Dermis blood vessel endothelial cell (primary cell): ENCODE results near the gene ROR1. TPM values are rescaled to one million over a fixed set of nuclear protein-coding genes. Genes with fewer than 3 reads are reported as not detected.

Experiments
- DNase-seq: peaks from one replicate; pipeline ENCODE4 v3.0.0; 2010
- total RNA-seq: library from RNA; depleted of rRNA; stranded (reverse); fragments of >200 nt; gene quantifications from 2 replicates; pipeline ENCODE4 v1.2.3, GENCODE V29; 2014

Gene ROR1
- total RNA-seq, 1 donor from 2014 or later, result 0.17 TPM

DNA sequence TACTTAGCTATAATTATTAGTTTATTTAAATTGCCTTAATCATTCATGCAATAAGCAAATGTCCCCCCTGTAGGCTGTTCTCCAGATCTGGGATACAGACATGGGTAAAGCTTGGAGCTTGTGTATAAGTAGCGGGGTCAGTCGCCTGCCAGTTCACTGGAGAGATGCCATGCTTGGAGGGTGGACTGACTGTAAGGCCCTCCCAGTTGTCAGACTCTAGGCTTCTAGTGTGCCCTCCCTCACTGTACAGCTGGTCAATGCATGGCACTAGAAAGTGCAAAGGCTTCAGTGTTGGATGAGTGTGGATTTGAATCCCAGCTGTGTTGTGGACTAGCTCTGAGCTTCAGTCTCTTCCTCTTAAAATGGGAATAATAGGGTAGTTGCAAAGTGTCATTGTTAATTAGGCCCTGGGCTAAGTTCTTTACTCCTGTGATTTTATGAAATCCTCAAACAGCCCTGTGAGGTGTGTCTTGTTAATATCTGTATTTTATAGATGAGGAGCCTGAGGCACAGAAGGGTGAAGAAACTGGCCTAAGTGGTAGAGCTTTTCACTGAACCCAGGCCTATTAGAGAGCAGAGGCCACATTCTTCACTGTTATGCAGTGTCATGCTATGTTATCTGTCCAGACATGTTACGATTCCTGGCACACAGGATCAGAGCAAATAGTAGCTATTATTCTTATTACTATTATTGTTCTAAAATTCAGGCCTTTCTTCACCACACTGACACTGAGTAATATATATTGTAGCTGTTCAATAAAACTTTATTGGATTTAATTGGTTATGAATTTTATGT lies 85.9 kb downstream of the ROR1 start:
- no peak for DNase-seq

DNA sequence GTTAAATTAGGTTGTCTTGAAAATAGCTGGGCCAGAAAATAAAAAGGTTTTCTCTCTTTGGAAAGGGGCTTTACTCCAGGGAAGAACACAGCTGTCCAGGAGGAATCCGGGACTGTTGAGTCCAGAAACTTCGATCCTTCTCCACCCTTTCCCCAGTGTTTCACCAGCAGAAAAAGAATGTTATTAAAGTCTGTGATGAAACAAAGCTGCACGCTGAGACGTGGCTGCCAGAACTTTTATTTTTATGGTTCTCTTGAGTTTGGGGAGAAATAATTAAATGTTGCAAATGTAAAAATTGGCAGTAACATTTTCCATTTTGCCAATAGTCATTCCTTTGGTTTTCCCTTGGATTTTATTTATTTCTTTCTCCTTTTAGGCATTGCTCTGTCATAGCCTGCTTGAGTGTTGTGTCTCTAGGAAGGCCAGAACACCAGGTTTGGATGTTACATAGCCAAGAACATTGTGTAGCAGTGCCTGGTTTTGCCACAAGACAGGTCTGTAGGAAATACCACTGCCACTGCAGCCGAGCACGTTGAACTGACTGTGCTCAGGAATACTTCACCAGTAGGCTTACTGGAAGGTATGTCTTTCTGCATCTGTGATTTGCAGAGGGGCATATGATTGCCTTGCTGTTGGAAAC lies 87.4 kb downstream of the ROR1 start:
- DNase-seq, result no peak

DNA sequence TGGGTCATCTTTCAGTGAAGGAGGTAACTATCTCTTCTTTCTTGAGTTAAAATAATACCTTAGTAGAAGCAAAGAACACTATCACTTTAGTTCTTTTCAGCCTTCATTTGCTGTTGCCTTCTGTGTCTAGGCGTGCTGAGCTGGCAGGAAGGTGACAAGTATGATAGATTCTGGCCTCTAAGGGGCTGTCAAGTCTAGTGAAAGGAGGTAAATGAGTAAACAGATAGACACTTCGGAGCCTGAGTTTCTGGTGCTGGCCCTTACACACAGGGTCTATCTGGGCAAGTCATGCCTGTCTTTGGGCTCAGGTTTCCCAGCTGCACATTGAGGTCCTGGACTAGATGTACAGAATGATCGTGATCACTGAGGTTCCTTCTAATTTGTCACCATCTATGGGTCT lies 89.3 kb downstream of the ROR1 start:
- DNase-seq, result no peak

DNA sequence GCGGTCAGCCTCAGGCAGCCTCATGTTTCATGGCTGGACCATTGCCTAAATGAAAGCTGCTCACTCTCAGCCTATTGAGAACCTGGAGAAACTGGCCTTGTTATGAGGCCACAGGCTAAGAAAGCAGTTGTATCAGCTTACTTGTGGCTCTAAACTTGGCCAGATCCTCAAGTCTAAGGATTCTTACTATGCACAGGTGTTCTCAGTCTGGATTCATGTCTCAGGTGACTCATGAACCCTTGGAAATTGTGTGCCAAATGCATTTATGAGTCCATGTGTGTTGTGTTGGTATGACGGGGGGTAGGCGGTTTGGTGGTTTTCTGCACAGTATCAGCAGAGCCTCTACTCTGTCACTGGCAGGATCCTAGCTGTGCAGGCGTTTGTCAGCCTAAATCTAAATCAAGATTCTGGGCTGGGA lies 90.4 kb downstream of the ROR1 start:
- DNase-seq, result no peak

DNA sequence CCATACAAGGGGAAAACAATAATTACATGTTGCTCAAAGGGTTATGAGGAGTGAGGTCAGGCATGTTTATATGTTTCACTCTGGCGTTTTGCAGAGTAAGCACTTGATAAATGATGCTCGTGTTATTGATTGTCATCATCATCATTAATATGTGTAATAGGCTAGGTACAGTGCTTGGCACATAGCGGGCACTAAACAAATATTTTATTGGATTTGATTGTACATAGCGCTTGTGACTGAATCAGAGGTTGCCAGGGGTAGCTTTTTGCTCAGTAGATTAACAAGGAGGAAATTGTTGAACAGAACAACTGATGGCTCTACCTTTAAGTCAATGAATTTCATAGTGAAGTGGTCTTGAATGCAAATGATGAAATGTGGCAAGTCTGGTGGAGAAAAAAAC lies 91.7 kb downstream of the ROR1 start:
- DNase-seq, result no peak

DNA sequence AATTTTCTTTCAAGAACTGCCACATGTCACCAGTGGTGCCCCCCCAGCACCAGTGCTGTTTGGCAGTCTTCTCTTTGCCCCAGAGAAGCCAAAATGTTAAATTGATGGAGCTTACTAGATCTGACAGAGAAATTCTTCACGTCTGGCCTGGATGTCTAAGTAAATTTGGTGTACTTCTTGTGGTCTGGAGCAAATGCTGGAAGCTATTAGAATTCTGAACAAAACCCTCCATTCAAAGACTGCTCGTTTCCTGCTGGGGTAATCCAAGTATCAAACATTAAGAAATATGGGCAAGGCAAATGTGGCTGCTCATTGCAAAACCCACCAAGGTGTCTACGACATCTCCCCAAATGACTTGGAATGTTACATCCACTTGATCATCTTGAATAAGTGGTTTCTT lies 92.3 kb downstream of the ROR1 start:
- no peak for DNase-seq

DNA sequence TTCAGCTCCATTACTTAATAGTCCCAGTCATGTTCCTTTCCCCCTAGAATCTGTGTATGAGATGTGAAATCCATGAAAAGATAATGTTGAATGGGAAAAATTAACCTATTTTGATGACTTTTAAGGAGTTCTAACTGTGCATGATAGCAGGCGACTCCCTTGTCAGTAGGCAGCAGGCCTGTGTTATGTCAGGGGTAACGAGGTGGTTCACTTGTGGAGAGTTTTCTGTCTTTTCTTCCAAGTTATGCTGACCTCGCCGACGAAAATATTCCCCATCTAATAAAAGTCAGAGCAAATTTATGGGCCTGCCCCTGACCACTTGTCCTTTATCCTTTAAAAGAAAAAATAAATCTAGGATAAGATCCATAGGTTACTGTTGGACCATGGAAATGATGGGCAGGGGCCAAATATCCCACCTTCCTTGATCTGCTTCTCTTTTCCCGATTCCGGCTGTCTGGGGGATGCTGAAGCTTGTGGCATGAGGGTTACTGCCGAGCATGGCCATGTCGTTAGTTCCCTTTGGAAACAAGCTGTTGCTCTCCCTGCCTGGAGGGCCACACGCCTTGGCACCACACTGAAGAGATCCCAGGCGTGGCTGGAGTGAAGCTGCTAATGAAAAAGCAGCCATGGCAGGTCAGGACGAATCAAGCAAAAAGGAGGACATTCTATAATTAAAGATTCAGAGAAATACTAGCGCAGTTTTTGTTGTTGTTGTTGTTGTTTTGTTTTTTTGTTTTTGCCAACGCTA lies 93.8 kb downstream of the ROR1 start:
- DNase-seq, result no peak

DNA sequence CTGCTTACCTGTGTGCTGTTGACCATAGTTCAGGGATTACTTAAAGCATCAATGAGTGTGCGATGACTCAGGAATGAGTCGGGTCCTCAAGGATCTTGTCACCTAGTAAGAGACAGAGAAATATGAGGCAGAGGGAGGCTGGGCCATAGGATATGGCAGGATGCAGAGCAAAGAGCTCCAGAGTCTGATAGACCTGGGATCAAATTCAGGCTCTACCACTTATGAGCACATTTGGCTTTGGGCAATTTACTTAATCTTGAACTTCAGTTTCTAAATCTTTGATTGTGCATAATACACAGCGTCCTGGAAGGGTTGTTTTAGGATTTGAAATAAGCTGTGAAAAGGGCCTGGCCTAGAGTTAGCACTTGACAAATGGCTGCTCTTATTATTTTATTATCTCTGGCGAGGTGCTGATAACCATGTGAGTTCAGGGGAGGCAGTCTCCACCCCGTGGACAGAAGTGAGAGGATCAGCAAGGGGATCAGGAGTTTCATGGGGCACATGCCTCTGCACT lies 94.5 kb downstream of the ROR1 start:
- DNase-seq, result peak; percentile 25

DNA sequence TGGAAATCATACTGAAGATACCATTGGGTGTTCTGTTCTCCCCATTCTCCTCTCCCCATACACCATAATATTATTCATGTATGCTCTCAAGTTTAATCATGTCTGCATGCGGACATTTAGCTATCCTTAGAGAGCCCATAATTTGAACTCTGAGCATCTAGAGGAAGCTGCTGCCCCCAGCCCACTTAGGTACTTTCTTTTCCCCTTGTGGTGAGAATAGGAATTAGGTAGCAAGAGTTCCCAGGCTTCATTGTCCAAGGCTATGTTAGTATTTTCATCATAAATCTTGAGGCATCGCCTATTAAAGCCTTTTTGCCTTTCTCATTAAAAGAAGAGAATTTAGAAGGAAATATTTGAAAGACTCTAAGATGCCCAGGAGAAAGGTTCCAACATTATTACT lies 96.3 kb downstream of the ROR1 start:
- DNase-seq, result no peak

DNA sequence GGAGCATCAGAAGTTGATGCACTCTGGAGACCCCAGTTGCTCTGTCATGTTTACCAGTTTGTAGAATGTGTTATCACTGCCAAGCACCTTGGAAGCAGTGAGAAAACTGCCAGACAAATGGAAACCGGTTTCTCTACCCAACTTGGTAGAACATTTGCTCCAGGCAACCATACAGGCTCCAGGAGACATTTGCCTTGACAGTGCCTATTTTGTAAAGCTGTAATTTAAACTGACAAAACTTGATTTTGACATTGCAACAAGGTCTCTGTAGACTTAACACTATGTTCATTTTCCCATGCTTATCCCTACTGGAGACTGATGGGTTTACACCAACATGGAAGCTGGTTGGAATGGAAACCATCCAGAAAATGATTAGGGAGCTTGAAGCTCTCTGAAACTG lies 97.6 kb downstream of the ROR1 start:
- DNase-seq, result no peak

DNA sequence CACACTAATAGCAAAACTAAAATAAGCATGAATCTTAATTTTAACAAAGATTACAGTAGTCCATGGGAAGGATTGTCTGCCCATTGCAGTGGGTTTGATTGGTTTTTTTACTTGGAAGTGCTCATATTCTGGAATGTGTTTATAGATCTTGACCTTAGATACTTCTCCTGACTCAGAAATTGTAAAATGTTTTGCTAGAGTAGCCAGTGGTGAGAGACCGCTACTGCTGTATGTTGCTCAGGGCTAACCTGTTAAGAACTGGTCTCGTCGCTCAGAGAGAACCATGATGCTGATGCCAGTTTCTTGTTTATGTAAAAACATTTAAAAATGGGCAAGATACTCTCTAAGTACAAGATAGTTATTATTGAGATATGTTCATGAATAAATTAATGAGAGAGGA lies 99.9 kb downstream of the ROR1 start:
- DNase-seq, result peak; percentile 14

DNA sequence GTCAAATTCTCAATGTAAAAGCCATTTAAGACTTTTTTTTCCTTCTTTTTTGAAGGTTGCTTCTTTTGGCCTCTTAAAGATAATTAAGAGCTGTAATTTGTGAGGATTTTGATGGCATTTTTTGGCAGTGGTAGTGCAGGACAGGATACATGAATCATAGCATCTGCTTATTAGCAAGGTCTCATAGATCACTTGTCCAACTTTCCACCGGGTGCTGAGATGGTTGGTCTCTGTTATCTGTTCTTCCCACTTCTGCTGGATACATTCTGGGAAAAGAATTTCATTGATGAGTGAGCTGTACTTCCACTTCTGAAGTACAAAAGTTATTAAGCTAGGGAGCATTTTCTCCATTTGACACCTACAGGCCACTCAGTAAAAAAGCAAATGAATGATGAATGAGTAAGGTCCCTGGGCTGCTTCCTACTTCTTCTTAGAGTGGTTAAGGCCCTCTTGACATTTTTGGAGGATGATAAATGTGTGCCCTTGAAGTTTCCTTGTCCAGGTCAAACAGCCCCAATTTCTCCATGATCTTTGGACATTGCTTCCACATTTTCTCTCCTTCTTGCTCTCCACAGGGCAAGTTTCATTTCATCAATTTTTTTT lies 100.6 kb downstream of the ROR1 start:
- DNase-seq, result peak; percentile 28

DNA sequence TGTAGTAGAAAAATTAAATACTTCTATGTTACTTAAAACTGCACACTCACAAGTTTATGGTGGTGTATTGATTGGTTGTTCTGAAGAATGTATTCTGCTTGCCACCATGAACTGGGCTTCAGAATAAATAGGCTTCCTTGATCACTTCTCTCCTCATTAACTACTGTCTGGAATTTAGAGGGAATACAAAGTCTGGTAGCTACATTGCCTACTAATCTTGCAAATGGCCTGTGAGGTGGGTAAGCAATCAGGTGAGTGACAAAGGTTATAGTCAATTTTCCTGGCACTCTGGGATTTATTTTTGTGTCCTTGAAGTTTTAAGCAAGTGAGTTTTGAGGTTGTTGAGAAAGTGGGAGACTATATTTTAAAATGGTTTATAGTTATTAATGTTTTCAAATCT lies 101.8 kb downstream of the ROR1 start:
- no peak for DNase-seq

DNA sequence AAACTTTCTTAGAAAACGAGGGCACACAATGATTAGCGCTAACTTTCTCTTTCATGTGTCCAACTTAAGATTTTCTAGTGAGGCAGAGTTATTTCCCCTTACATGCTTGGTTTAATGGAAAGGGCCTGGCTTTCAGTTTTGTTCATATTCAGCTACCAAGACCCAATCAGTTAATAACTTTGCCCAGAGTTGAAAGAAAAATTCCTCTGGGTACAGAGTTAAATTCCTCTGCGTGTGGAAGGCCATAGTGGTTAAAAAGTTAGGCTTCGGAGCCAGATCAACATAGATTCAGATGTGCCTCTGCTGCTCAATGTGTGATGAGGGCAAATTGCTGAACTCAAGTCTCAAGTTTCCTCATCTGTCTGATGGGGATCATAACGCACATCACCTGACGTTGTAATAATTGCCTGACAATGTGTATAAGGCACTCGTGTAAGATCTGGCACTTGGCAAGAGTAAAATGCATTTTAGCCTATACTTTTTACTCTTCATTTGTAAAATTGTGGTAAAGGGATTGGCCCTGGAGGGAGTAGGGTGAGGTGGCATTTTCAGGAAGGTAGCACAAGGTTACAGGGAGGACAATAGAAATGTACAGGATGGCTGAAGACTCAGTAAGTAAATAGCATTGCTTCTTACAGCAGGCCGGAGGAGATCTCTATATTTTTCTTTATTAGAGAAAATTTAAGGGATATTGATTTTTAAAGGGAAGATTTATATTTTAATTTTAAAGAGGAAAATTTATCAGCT lies 103.4 kb downstream of the ROR1 start:
- DNase-seq, result no peak

DNA sequence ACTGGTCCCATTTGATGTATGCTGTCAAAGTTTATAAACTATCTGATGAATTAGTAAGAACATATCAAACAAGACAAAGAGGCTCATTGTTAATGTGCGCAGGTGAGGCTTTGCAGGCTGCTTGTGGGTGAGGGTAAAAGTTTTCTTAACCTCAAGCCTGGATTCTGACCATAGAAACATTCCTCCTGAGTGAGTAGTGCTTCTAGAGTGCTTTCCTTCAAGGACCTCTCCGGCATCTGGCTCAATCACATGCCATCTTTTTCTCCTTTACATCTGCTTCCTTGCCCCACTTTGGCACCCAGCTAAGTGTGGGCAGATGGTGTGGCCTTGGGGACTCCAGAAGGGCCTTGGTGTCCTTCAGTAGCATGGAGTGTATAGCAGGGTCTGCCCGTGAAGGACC lies 104.0 kb downstream of the ROR1 start:
- no peak for DNase-seq

DNA sequence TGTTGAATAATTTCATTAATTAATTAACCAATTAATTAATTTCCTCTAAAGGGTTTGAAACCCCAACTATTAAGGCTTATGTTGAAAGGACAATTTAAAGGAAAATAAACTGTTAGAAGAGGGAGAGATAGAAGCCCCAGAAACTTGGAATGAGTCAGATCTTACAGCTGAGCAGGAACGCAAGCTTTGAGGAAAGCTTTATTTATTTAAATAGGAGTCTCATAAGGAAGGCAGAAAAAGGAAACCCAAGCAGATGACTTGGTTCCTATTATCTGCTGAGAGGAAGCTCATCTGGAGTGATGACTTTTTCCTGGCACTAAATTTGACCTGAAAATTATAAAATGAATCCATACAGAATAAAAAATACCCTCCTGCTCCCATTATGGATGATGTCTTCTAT lies 105.1 kb downstream of the ROR1 start:
- no peak for DNase-seq

DNA sequence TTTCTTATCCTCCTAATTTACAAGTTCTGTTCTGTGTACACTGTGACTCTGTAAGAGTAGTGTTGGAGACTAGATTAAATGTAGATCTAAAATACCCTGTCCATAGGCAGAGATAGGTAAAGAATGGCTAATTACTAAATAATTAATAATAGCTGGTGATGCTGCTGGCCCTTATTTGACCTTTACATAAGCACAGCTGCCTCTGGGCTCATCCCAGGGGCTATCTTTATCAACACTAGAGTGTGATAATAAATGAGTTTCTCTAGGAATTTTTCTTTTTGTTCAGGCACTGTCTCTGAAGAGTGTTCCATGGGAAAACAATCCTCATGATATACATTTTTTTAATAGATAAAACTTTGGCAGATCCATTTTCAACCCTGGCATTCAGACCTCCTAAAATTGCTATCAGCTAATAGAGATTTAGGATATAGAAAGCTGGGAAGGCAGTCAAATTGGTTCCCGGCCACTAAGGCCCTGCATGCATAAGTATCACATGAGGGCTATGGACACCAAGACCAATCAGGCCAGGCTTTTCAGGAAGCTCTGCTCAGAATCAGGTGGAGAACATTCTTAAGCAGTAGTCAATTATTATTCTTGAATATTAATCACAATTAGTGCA lies 107.2 kb downstream of the ROR1 start:
- DNase-seq, result no peak

DNA sequence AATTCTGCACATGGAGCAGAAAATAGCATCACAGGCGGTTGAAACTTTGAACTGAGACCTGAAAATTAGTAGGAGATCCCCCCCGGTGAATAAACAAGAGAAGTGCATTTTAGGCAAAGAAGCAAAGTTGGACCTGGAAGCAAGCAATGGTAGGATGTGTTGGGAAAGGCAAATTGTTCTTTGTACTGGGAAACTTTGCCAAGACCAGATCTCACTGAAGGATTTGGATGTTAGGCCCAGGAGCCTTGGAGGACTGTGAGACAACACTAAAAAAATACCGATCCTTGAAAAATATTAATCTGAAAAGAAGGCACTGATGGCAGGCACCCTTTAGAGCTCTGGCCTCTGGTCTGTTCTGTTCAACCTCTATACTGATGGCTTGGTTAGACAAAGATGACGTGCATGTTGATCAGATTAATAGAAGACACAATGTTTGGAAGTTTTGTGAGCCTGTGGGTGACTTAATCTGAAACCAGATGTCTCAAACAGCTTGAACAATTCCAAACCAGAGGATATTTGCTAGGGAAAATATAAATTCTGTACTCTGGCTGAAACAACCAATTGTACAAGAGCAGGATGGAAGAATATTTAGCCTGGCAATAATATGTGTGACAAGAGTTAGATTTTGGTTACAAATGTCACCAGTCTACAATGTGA lies 108.4 kb downstream of the ROR1 start:
- DNase-seq, result no peak

DNA sequence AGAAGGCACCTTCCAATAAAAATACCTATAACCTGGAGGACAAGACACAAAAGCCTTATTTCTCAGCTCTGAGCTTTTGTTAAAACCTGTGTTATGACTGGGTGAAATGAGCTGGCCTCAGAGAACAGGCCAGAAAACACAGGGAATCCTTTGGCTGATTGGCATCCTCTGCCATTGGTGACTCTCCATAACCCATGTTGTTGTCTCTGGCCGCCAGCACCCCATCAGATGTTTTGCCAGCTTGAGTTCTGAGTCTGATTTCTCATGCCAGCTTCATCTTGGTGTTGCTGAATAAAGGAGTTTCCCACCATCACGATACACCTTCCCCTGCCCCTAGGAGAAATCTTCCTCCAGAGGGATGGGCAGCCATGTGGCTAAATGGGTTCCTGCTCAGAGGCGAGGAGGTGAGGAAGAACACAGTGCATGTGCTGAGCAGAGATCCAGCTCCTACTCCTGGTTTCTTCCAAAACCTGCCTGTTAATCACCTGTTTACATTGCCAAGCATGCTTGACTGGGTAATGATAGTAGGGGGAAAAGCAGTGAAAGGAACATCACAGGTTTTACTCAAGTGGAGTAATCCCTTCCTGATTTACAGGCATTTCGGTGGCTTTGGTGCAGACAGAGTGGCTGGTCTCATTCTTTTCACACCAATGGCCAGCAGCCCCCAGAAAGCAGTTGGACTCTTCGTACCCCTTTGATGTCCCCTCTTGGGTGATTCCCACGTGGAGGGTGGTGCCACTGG lies 109.8 kb downstream of the ROR1 start:
- DNase-seq, result no peak

DNA sequence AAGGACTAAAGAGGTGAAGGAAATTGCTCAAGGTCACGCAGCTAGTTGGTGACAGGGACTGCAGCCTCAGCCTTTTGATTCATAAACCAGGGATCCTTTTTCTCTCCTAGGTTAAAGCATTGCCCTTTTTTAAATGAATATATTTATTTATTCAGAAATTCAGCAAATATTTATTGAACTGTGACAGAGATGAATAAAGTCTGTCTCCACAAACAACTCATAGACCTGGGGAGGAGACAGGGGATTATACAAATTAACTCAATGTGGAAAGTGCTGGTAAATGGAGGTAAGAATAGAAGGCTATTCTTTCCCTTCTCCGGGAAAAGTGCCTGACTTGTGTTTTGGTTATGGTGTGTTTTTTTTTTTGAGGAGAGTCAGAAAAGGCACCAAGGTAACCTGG lies 110.7 kb downstream of the ROR1 start:
- no peak for DNase-seq

DNA sequence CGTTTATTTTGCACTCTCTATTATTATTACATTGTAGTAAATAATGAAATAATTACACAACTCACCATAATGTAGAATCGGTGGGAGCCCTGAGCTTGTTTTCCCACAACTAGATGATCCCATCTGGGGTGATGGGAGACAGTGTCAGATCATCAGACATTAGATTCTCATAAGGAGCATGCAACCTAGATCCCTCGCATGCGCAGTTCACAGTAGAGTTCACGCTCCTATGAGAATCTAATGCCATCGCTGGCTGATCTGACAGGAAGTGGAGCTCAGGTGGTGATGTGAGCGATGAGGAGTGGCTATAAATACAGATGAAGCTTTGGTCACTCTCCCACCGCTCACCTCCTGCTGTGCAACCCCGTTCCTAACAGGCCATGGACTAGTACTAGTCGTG lies 112.1 kb downstream of the ROR1 start:
- DNase-seq, result no peak
